ENCODE measurements around the gene LGI4.
"Not testable (repeated sequence)": the region's sequence is repeated elsewhere in the genome, so short reads cannot be mapped to it uniquely, and the experiment has no call there.

The LGI4 gene

GRCh38 chr19:35104361-35104760 is 30.5 kb downstream of the LGI4 start:
- no peak overlapping the region for H3K4me3 ChIP-seq (ENCODE audit: low read length)
- H3K27me3 ChIP-seq (ENCODE audit: control insufficient read depth, insufficient read depth, low read length): no peaks in the 10 kb centered on the region
- no peaks in the 10 kb centered on the region for H3K9me3 ChIP-seq (ENCODE audit: control insufficient read depth, low read length)
- H3K9ac ChIP-seq (ENCODE audit: low read length): no peak overlapping the region
- no peaks in the 10 kb centered on the region for H3K36me3 ChIP-seq (ENCODE audit: control insufficient read depth, insufficient read depth, low read length)
- peaks cover 27% of the 10 kb centered on the region for H3K4me1 ChIP-seq (ENCODE audit: control insufficient read depth, insufficient read depth, low read length)

DNA sequence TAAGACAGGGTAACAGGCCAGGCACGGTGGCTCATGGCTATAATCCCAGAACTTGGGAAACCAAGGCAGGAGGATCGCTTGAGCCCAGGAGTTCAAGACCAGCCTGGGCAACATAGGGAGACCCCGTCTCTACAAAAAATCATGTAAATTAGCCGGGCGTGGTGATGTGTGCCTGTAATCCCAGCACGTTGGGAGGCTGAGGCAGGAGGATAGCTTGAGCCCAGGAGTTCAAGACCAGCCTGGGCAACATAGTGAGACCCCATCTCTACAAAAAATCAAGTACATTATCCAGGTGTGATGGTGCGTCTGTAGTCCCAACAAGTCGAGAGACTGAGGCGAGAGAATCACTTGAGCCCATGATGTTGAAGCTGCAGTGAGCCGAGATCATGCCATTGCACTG is 31.2 kb downstream of the LGI4 start:
- H3K27me3 ChIP-seq (ENCODE audit: control insufficient read depth, insufficient read depth, low read length); H3K9ac ChIP-seq (ENCODE audit: low read length); H3K4me3 ChIP-seq (ENCODE audit: low read length); H3K36me3 ChIP-seq (ENCODE audit: control insufficient read depth, insufficient read depth, low read length); H3K9me3 ChIP-seq (ENCODE audit: control insufficient read depth, low read length): not testable (repeated sequence)
- H3K4me1 ChIP-seq (ENCODE audit: control insufficient read depth, insufficient read depth, low read length): peaks cover 23% of the 10 kb centered on the region

GRCh38 chr19:35101949-35102348 is 32.9 kb downstream of the LGI4 start:
- not testable (repeated sequence) for H3K27me3 ChIP-seq (ENCODE audit: control insufficient read depth, insufficient read depth, low read length); H3K4me1 ChIP-seq (ENCODE audit: control insufficient read depth, insufficient read depth, low read length)

GRCh38 chr19:35100588-35101533 is 34.0 kb downstream of the LGI4 start:
- Histone ChIP-seq H3K9me3 (ENCODE audit: control insufficient read depth, low read length) (no peaks in the 10 kb centered on the region), H3K36me3 (ENCODE audit: control insufficient read depth, insufficient read depth, low read length) (no peaks in the 10 kb centered on the region), H3K4me1 (ENCODE audit: control insufficient read depth, insufficient read depth, low read length) (peaks cover 7% of the 10 kb centered on the region)

More at GRCh38 chr19:35101949-35102348, 32.9 kb downstream of the LGI4 start:
- not testable (repeated sequence) for H3K9me3 ChIP-seq (ENCODE audit: control insufficient read depth, low read length); H3K4me3 ChIP-seq (ENCODE audit: low read length); H3K36me3 ChIP-seq (ENCODE audit: control insufficient read depth, insufficient read depth, low read length); H3K9ac ChIP-seq (ENCODE audit: low read length)

DNA sequence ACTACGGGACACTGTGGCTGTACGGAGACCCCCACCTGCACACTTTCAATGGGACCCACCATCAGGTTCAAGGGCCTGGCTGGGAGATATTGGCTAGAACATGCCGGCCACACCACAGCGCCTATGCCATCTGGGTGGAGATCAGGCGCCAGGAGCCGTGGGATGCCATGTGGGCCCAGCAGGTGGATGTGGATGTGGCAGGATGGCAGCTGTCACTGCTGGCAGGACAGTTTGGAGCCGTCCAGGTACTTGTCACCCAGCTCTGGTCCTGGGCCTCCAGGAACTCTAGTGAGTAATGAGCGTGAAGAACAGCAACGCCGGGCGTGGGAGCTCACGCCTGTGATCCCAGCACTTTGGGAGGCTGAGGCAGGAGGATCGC is 35.0 kb downstream of the LGI4 start:
- Histone ChIP-seq H3K4me1 (ENCODE audit: control insufficient read depth, insufficient read depth, low read length) (peaks cover 7% of the 10 kb centered on the region), H3K27me3 (ENCODE audit: control insufficient read depth, insufficient read depth, low read length) (no peaks in the 10 kb centered on the region), H3K9ac (ENCODE audit: low read length) (no peak overlapping the region), H3K4me3 (ENCODE audit: low read length) (no peak overlapping the region), H3K36me3 (ENCODE audit: control insufficient read depth, insufficient read depth, low read length) (no peaks in the 10 kb centered on the region), H3K9me3 (ENCODE audit: control insufficient read depth, low read length) (no peaks in the 10 kb centered on the region)

More at GRCh38 chr19:35100588-35101533, 34.0 kb downstream of the LGI4 start:
- no peak overlapping the region for H3K4me3 ChIP-seq (ENCODE audit: low read length)
- H3K27me3 ChIP-seq (ENCODE audit: control insufficient read depth, insufficient read depth, low read length): no peaks in the 10 kb centered on the region
- H3K9ac ChIP-seq (ENCODE audit: low read length): no peak overlapping the region

DNA sequence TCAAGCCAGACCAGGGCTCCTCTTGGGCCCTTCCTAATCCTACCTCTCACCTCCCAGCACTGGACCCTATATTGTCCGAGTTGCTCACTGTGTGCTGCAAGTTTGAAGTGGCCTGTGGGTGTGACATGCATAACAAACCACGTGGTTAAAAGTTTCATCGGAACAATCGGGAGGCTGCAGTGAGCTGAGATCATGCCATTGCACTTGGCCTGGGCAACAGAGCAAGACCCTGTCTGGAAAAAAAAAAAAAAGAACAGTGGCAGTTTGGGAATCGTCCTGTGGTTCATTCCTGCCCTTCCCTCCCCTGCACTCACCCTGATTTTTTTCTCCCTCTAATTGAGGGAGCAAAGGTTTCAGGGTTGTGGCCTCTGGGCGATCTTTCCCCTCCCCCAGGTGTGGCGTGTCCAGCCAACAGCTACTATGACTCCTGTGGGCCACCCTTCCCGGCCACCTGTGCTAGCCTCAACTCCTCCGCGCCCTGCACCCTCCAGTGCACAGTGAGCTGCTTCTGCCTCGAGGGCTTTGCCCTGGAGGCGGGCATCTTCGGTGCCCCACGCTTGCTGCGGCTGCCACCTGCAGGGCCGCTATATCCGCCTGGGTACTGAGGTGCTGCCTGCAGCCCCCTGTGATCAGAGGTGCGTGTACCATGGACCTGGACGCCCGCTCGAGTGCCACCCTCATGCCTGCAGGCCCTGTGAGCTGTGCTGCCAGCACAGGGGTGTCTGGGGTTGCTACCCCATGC is 35.5 kb downstream of the LGI4 start:
- H3K36me3 ChIP-seq (ENCODE audit: control insufficient read depth, insufficient read depth, low read length): no peaks in the 10 kb centered on the region
- peaks cover 12% of the 10 kb centered on the region for H3K4me1 ChIP-seq (ENCODE audit: control insufficient read depth, insufficient read depth, low read length)
- no peak overlapping the region for H3K4me3 ChIP-seq (ENCODE audit: low read length)
- H3K9me3 ChIP-seq (ENCODE audit: control insufficient read depth, low read length): no peaks in the 10 kb centered on the region
- no peak overlapping the region for H3K9ac ChIP-seq (ENCODE audit: low read length)
- H3K27me3 ChIP-seq (ENCODE audit: control insufficient read depth, insufficient read depth, low read length): no peaks in the 10 kb centered on the region

- Histone ChIP-seq H3K4me1 (ENCODE audit: control insufficient read depth, insufficient read depth, low read length) (peaks cover 17% of the 10 kb centered on the region), H3K9me3 (ENCODE audit: control insufficient read depth, low read length) (no peaks in the 10 kb centered on the region), H3K4me3 (ENCODE audit: low read length) (no peak overlapping the region), H3K9ac (ENCODE audit: low read length) (no peak overlapping the region), H3K36me3 (ENCODE audit: control insufficient read depth, insufficient read depth, low read length) (no peaks in the 10 kb centered on the region), H3K27me3 (ENCODE audit: control insufficient read depth, insufficient read depth, low read length) (no peaks in the 10 kb centered on the region)
Observed at GRCh38 chr19:35098413-35099049, 36.3 kb downstream of the LGI4 start.

GRCh38 chr19:35095667-35096368 is 39.0 kb downstream of the LGI4 start:
- H3K4me1 ChIP-seq (ENCODE audit: control insufficient read depth, insufficient read depth, low read length): peaks cover 40% of the 10 kb centered on the region
- no peak overlapping the region for H3K4me3 ChIP-seq (ENCODE audit: low read length)
- no peak overlapping the region for H3K9ac ChIP-seq (ENCODE audit: low read length)
- H3K27me3 ChIP-seq (ENCODE audit: control insufficient read depth, insufficient read depth, low read length): peaks cover 2% of the 10 kb centered on the region
- H3K9me3 ChIP-seq (ENCODE audit: control insufficient read depth, low read length): no peaks in the 10 kb centered on the region
- no peaks in the 10 kb centered on the region for H3K36me3 ChIP-seq (ENCODE audit: control insufficient read depth, insufficient read depth, low read length)

- Histone ChIP-seq H3K9me3 (ENCODE audit: control insufficient read depth, low read length) (no peaks in the 10 kb centered on the region), H3K9ac (ENCODE audit: low read length) (no peak overlapping the region), H3K4me3 (ENCODE audit: low read length) (no peak overlapping the region), H3K27me3 (ENCODE audit: control insufficient read depth, insufficient read depth, low read length) (peaks cover 10% of the 10 kb centered on the region), H3K36me3 (ENCODE audit: control insufficient read depth, insufficient read depth, low read length) (no peaks in the 10 kb centered on the region), H3K4me1 (ENCODE audit: control insufficient read depth, insufficient read depth, low read length) (peaks cover 52% of the 10 kb centered on the region)
Observed at GRCh38 chr19:35094656-35095055, 40.2 kb downstream of the LGI4 start.

- Histone ChIP-seq H3K27me3 (ENCODE audit: control insufficient read depth, insufficient read depth, low read length) (peaks cover 10% of the 10 kb centered on the region), H3K36me3 (ENCODE audit: control insufficient read depth, insufficient read depth, low read length) (no peaks in the 10 kb centered on the region), H3K4me1 (ENCODE audit: control insufficient read depth, insufficient read depth, low read length) (peaks cover 57% of the 10 kb centered on the region), H3K4me3 (ENCODE audit: low read length) (no peak overlapping the region), H3K9ac (ENCODE audit: low read length) (no peak overlapping the region), H3K9me3 (ENCODE audit: control insufficient read depth, low read length) (no peaks in the 10 kb centered on the region)
Observed at GRCh38 chr19:35093941-35094647, 40.8 kb downstream of the LGI4 start.

GRCh38 chr19:35093430-35093829 is 41.4 kb downstream of the LGI4 start:
- Histone ChIP-seq H3K4me3 (ENCODE audit: low read length) (no peak overlapping the region), H3K4me1 (ENCODE audit: control insufficient read depth, insufficient read depth, low read length) (peaks cover 51% of the 10 kb centered on the region), H3K9ac (ENCODE audit: low read length) (no peak overlapping the region), H3K27me3 (ENCODE audit: control insufficient read depth, insufficient read depth, low read length) (peaks cover 10% of the 10 kb centered on the region), H3K9me3 (ENCODE audit: control insufficient read depth, low read length) (no peaks in the 10 kb centered on the region), H3K36me3 (ENCODE audit: control insufficient read depth, insufficient read depth, low read length) (no peaks in the 10 kb centered on the region)
